Kidney (tissue), 14 donors: ENCODE data around the gene GAA. TPM values are rescaled to one million over a fixed set of nuclear protein-coding genes. Genes with fewer than 3 reads are reported as not detected.
A peak's percentile ranks its signal among the peaks of the same experiment; 100 is the strongest.

Experiments used
- DNase-seq, 5 donors: peaks; one replicate each; pipeline ENCODE4 v3.0.0-alpha.2; 2013 to 2020
- FAIRE-seq: peaks from 2 replicates; lab custom pipeline; 2012; peaks lifted over from hg19 to GRCh38; lab: Jason Lieb, UNC
- H3K27ac ChIP-seq, 2 donors: one replicate each; pipeline ENCODE4 v1.7.0; 2013; ENCODE audit warnings: low read depth in 2 of 2, low read length in 2 of 2, inconsistent platforms in 1 of 2
- H3K27me3 ChIP-seq: one replicate; pipeline ENCODE4 v1.7.1; 2013; ENCODE audit warnings: low read length, inconsistent platforms; ENCODE audit not compliant: control insufficient read depth, insufficient read depth
- H3K36me3 ChIP-seq, 3 donors: one replicate each; pipeline versions ENCODE4 v1.7.0 to v1.7.1; 2013; ENCODE audit warnings: low read length in 3 of 3, control low read depth in 1 of 3, inconsistent platforms in 1 of 3; ENCODE audit not compliant: insufficient read depth in 3 of 3, control insufficient read depth in 2 of 3
- H3K4me1 ChIP-seq, 3 donors: one replicate each; pipeline versions ENCODE4 v1.7.0 to v1.7.1; 2013; ENCODE audit warnings: low read length in 3 of 3, inconsistent platforms in 1 of 3, low read depth in 1 of 3; ENCODE audit not compliant: control insufficient read depth in 2 of 3, insufficient read depth in 2 of 3
- H3K4me3 ChIP-seq, 3 donors: one replicate each; pipeline versions ENCODE4 v1.7.0 to v1.8.1; 2013; ENCODE audit warnings: low read length in 3 of 3, control low read depth in 1 of 3, inconsistent platforms in 1 of 3
- H3K9ac ChIP-seq, 3 donors: one replicate each; pipeline versions ENCODE4 v1.7.0 to v1.7.1; 2013; ENCODE audit warnings: low read length in 3 of 3, control low read depth in 1 of 3, inconsistent platforms in 1 of 3
- H3K9me3 ChIP-seq, 3 donors: one replicate each; pipeline versions ENCODE4 v1.7.0 to v1.7.1; 2013; ENCODE audit warnings: low read length in 3 of 3, control low read depth in 1 of 3, inconsistent platforms in 1 of 3; ENCODE audit not compliant: control insufficient read depth in 2 of 3, insufficient read depth in 1 of 3
- CTCF ChIP-seq: IDR thresholded peaks from 3 replicates; pipeline ENCODE4 v1.5.1; 2012; ENCODE audit warnings: mild to moderate bottlenecking, moderate library complexity, borderline replicate concordance; ENCODE audit not compliant: insufficient read depth; ENCODE audit errors: extremely low read depth
- intact Hi-C: fragments of 100-400 bp; cut with DNase I; formaldehyde crosslinking; loops from one replicate; pipeline ENCODE4 v1.11.1; 2022
- polyA plus RNA-seq: library from polyadenylated mRNA; stranded (reverse); fragments of 350-450 nt; fragmentation: Illumina TruSeq; extraction: RNeasy Lipid Tissue Mini Kit (QIAGEN cat#74804); gene quantifications from one replicate; pipeline ENCODE4 v1.2.3, GENCODE V29; 2014; ENCODE audit warnings: low read depth, low replicate concordance; ENCODE audit not compliant: insufficient read depth
- total RNA-seq: library from RNA; stranded (reverse); fragmentation: NEBNext Ultra II Directional; extraction: Animal tissue kit (Norgen Biotek cat#: 25700); gene quantifications from one replicate; pipeline ENCODE4 v1.2.1, GENCODE V29; 2021
- donor health status: control.
- donor health status: control.
- donor health status: control.
- donor health status: control.
- donor health status: control.
- donor health status: DM: yes; HTN: yes; CAD: no.
- donor health status: Normal renal cell carcinoma (clear cell type).

The GAA gene
- total and polyA plus RNA-seq, 2 donors from 2014 or later: 62.3 to 78.7 TPM

GRCh38 chr17:80080081-80080480 lies 21.3 kb upstream of the GAA start:
- H3K27me3 ChIP-seq: no peaks in the 10 kb centered on the region
- H3K36me3 ChIP-seq: no peaks in the 10 kb centered on the region
- H3K4me1 ChIP-seq: no peaks in the 10 kb centered on the region
- no peak overlapping the region for H3K27ac ChIP-seq
- FAIRE-seq: no peak
- intact Hi-C loops: no loop called here
- no peaks in the 10 kb centered on the region for H3K9me3 ChIP-seq
- TF ChIP-seq CTCF: no peak
- H3K9ac ChIP-seq: no peak overlapping the region
- no peak for DNase-seq
- no peak overlapping the region for H3K4me3 ChIP-seq

DNA sequence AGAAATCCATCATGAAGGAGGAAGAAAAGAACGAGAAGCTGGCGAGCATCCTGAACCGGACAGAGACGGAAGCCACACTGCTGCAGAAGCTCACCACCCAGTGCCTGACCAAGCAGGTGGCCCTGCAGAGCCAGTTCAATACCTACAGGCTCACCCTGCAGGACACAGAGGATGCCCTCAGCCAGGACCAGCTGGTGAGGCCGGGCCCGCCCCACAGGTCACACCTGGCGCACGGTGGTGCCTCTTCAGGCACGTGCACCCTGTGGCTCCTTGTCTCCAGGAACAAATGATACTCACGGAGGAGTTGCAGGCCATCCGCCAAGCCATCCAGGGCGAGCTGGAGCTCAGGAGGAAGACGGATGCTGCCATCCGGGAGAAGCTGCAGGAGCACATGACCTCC lies 19.8 kb upstream of the GAA start:
- Histone ChIP-seq H3K4me1 (no peaks in the 10 kb centered on the region), H3K9me3 (no peaks in the 10 kb centered on the region), H3K27ac (no peak overlapping the region), H3K9ac (no peak overlapping the region), H3K36me3 (no peaks in the 10 kb centered on the region), H3K4me3 (no peak overlapping the region), H3K27me3 (no peaks in the 10 kb centered on the region)
- FAIRE-seq (no peak), DNase-seq (no peak)
- intact Hi-C loops: no loop called here
- no peak for TF ChIP-seq CTCF

GRCh38 chr17:80082403-80083135 lies 18.8 kb upstream of the GAA start:
- no peaks in the 10 kb centered on the region for H3K4me1 ChIP-seq
- H3K9ac ChIP-seq: no peak overlapping the region
- no peaks in the 10 kb centered on the region for H3K9me3 ChIP-seq
- H3K36me3 ChIP-seq: no peaks in the 10 kb centered on the region
- peak; percentile 77 for TF ChIP-seq CTCF
- H3K27me3 ChIP-seq: no peaks in the 10 kb centered on the region
- intact Hi-C loops: no loop called here
- no peak overlapping the region for H3K27ac ChIP-seq
- no peak overlapping the region for H3K4me3 ChIP-seq
- FAIRE-seq (no peak), DNase-seq (peak in 4 of 5 donors; percentile 76 to 89 (median 81))
